Mucosa of stomach (tissue), 1 donor: ENCODE results near the gene CCL22.
"Not testable (repeated sequence)": the region's sequence is repeated elsewhere in the genome, so short reads cannot be mapped to it uniquely, and the experiment has no call there.

ENCODE experiments used
- H3K27me3 ChIP-seq: one replicate; pipeline ENCODE4 v1.7.0; 2013; ENCODE audit warnings: mild to moderate bottlenecking, low read length; ENCODE audit not compliant: control insufficient read depth, insufficient read depth
- H3K36me3 ChIP-seq: one replicate; pipeline ENCODE4 v1.7.0; 2013; ENCODE audit warnings: low read length; ENCODE audit not compliant: control insufficient read depth, insufficient read depth
- H3K4me1 ChIP-seq: one replicate; pipeline ENCODE4 v1.7.0; 2013; ENCODE audit warnings: mild to moderate bottlenecking, low read length; ENCODE audit not compliant: control insufficient read depth, insufficient read depth
- H3K4me3 ChIP-seq: one replicate; pipeline ENCODE4 v1.7.0; 2013; ENCODE audit warnings: low read length
- H3K9ac ChIP-seq: one replicate; pipeline ENCODE4 v1.7.0; 2013; ENCODE audit warnings: mild to moderate bottlenecking, low read length, moderate library complexity
- H3K9me3 ChIP-seq: one replicate; pipeline ENCODE4 v1.7.0; 2013; ENCODE audit warnings: mild to moderate bottlenecking, low read length, moderate library complexity; ENCODE audit not compliant: control insufficient read depth
- donor health status: Pancreatic carcinoma.

The CCL22 gene

GRCh38 chr16:57391708-57392107 is 33.1 kb downstream of the CCL22 start:
- Histone ChIP-seq H3K36me3 (no peaks in the 10 kb centered on the region), H3K4me3 (no peak overlapping the region), H3K4me1 (peaks cover 34% of the 10 kb centered on the region), H3K9me3 (no peaks in the 10 kb centered on the region), H3K9ac (no peak overlapping the region), H3K27me3 (no peaks in the 10 kb centered on the region)

DNA sequence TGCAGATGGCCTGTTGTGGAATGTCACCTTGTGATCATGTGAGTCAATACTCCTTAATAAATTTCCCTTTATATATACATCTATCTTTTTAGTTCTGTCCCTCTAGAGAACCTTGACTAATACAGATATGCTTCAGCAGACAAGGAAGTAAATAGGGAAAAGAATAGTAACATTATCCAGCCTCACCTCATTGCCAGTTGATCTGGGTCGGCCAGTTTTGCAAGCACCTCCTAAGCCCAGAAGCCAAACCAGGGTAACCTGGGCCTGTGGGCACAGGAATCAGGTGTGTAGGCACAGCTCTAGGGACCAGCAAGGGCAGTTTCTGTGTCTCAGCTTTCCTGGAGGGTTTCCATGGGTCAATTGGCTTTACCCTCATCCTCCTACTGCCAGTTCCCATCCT is 34.1 kb downstream of the CCL22 start:
- Histone ChIP-seq H3K36me3 (no peaks in the 10 kb centered on the region), H3K9ac (no peak overlapping the region), H3K27me3 (no peaks in the 10 kb centered on the region), H3K9me3 (no peaks in the 10 kb centered on the region), H3K4me3 (no peak overlapping the region), H3K4me1 (peaks cover 38% of the 10 kb centered on the region)

- no peaks in the 10 kb centered on the region for H3K27me3 ChIP-seq
- no peak overlapping the region for H3K4me3 ChIP-seq
- H3K4me1 ChIP-seq = peaks cover 37% of the 10 kb centered on the region
- H3K36me3 ChIP-seq = no peaks in the 10 kb centered on the region
- no peaks in the 10 kb centered on the region for H3K9me3 ChIP-seq
- H3K9ac ChIP-seq = no peak overlapping the region
Measured at GRCh38 chr16:57394444-57394843, 35.9 kb downstream of the CCL22 start.

DNA sequence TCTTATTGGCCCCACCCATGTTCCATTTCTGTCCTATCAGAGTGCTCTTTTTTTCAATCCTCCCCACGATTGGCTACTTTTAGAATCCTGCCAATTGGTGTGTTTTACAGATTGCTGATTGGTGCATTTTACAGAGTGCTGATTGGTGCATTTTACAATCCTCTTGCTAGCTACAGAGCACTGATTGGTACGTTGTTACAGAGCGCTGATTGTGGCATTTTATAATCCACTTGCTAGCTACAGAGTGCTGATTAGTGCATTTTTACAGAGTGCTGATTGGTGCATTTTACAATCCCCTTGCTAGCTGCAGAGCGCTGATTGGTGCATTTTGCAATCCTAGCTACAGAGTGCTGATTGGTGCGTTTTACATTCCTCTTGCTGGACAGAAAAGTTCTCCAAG is 36.4 kb downstream of the CCL22 start:
- Histone ChIP-seq H3K9ac (no peak overlapping the region), H3K36me3 (no peaks in the 10 kb centered on the region), H3K4me1 (peaks cover 37% of the 10 kb centered on the region), H3K9me3 (no peaks in the 10 kb centered on the region), H3K4me3 (no peak overlapping the region), H3K27me3 (no peaks in the 10 kb centered on the region)

DNA sequence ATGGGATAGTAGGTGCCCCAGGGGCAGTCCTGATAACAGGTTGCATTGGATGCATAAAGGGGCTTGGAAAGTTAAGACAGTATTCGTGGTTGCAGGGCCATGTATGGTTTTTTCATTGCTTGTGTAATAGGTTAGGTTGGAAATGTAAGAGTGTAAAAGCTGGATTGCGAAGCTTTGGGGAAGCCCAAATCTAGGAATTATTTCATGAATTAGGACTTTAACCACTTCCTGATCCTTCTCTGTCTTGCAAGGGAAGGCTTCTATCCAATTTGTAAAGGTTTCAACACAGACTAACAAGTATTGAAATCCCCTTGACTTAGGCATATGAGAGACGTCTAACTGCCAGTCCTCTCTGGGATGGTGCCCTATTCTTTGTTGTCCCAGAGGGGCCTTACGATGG is 38.2 kb downstream of the CCL22 start:
- Histone ChIP-seq H3K27me3 (no peaks in the 10 kb centered on the region), H3K4me3 (no peak overlapping the region), H3K9ac (no peak overlapping the region), H3K9me3 (no peaks in the 10 kb centered on the region), H3K4me1 (peaks cover 29% of the 10 kb centered on the region), H3K36me3 (no peaks in the 10 kb centered on the region)

DNA sequence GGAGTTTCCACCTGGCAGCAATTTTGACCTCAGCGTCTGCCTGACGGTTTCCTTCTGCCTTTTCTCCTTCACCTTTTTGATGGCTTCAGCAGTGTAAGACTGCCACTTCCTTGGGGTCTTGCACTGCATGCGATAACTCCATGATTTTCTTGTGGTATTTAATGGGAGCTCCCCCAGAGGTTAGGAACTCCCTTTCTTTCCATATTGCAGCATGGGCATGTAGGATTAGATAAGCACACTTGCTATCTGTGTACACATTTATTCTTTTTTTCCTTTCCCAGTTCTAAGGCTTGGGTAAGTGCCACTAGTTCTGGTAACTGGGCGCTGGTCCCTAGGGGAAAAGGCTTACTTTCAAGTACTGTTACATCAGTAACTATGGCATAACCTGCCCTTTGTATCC is 38.9 kb downstream of the CCL22 start:
- H3K9me3 ChIP-seq, H3K9ac ChIP-seq, H3K27me3 ChIP-seq, H3K36me3 ChIP-seq, H3K4me3 ChIP-seq: not testable (repeated sequence)
- peaks cover 27% of the 10 kb centered on the region for H3K4me1 ChIP-seq

- Histone ChIP-seq H3K27me3 (no peaks in the 10 kb centered on the region), H3K36me3 (no peaks in the 10 kb centered on the region), H3K4me1 (peaks cover 9% of the 10 kb centered on the region), H3K4me3 (no peak overlapping the region), H3K9ac (no peak overlapping the region), H3K9me3 (no peaks in the 10 kb centered on the region)
Measured at GRCh38 chr16:57401943-57402640, 43.5 kb downstream of the CCL22 start.

- Histone ChIP-seq H3K9me3 (no peaks in the 10 kb centered on the region), H3K4me3 (no peak within 1 kb of the TSS), H3K4me1 (no peaks in the 10 kb centered on the region), H3K9ac (no peak within 1 kb of the TSS), H3K36me3 (no peaks in the 10 kb centered on the region), H3K27me3 (no peaks in the 10 kb centered on the region)
Measured at GRCh38 chr16:57403965-57404817, 45.6 kb downstream of the CCL22 start, which contains the start of gene CCL17. TSS of gene CCL17 (plus strand) at chr16:57404767. CDS start at chr16:57413933, 9,166 bp downstream.

DNA sequence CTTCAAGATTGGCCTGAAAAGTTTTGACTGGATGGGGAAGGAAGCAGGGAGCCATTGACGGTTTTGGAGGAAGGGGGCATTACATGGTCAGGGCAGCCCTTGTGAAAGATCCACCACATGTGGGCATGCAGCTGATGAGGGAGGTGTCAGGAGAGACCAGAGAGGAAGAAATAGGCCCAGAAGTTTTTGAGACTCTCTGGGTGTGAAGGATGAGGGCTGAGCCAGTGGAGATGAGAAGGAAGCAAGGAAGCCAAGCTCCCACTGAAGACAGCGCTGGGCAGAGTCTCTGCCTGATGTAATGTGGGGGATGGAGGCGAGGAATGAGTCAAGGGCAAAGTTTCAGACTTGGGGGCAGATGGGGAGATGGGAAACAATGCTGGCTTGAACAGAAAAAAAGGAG is 46.5 kb downstream of the CCL22 start:
- H3K36me3 ChIP-seq = no peaks in the 10 kb centered on the region

DNA sequence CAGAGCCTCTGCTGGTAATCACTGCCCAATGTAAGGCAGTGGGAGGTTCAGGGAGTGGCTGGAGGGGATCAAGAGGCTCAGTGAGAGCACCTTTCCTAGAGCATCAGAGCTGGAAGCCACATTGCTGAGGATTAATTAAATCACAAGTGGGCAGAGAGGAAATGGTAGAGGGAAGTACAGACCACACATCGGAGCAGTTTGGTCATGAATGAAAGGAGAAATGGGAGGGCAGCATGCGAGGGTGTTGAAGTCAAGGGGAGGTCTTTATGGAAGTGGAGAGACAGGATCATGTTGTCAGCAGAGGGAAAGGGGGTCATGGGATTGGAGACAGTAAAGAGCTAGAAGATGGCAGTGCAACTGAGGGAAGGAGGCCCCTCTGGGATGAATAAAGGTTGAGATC is 48.3 kb downstream of the CCL22 start:
- no peak overlapping the region for H3K9ac ChIP-seq
- no peaks in the 10 kb centered on the region for H3K9me3 ChIP-seq
- no peaks in the 10 kb centered on the region for H3K36me3 ChIP-seq
- no peaks in the 10 kb centered on the region for H3K27me3 ChIP-seq
- H3K4me3 ChIP-seq = no peak overlapping the region
- H3K4me1 ChIP-seq = peaks cover 8% of the 10 kb centered on the region

More for the DNA sequence above, 46.5 kb downstream of the CCL22 start:
- Histone ChIP-seq H3K4me3 (no peak overlapping the region), H3K4me1 (peaks cover 8% of the 10 kb centered on the region), H3K9ac (no peak overlapping the region), H3K27me3 (no peaks in the 10 kb centered on the region), H3K9me3 (no peaks in the 10 kb centered on the region)

- H3K4me3 ChIP-seq = no peak overlapping the region
- no peaks in the 10 kb centered on the region for H3K36me3 ChIP-seq
- H3K27me3 ChIP-seq = no peaks in the 10 kb centered on the region
- H3K4me1 ChIP-seq = peaks cover 8% of the 10 kb centered on the region
- no peak overlapping the region for H3K9ac ChIP-seq
- H3K9me3 ChIP-seq = no peaks in the 10 kb centered on the region
Measured at GRCh38 chr16:57407521-57408353, 49.2 kb downstream of the CCL22 start.

DNA sequence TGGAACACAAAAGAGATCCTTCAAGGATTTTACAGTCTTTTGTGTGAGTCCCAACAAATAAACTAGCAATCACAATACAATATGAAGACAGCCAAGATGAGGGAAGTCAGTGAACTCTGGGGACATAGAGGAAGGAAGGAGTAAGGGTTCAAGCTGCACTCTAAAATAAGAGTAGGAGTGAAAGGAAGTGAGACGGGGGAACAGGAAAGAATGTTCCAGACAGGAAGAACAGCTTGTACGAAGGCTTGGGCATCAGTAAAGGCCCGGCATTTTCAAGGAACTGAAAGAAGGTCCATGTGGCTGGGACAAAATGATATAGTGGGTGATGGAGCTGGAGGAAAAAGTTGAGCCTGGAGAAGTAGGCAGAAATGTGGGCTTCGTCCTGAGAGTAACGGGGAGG is 50.5 kb downstream of the CCL22 start:
- Histone ChIP-seq H3K9me3 (no peaks in the 10 kb centered on the region), H3K27me3 (peaks cover 2% of the 10 kb centered on the region)

More for the DNA sequence above, 50.5 kb downstream of the CCL22 start:
- Histone ChIP-seq H3K9ac (no peak overlapping the region), H3K36me3 (no peaks in the 10 kb centered on the region), H3K4me3 (no peak overlapping the region), H3K4me1 (peaks cover 8% of the 10 kb centered on the region)
